ENCODE results near the gene LAMA5.

The LAMA5 gene, protein sequence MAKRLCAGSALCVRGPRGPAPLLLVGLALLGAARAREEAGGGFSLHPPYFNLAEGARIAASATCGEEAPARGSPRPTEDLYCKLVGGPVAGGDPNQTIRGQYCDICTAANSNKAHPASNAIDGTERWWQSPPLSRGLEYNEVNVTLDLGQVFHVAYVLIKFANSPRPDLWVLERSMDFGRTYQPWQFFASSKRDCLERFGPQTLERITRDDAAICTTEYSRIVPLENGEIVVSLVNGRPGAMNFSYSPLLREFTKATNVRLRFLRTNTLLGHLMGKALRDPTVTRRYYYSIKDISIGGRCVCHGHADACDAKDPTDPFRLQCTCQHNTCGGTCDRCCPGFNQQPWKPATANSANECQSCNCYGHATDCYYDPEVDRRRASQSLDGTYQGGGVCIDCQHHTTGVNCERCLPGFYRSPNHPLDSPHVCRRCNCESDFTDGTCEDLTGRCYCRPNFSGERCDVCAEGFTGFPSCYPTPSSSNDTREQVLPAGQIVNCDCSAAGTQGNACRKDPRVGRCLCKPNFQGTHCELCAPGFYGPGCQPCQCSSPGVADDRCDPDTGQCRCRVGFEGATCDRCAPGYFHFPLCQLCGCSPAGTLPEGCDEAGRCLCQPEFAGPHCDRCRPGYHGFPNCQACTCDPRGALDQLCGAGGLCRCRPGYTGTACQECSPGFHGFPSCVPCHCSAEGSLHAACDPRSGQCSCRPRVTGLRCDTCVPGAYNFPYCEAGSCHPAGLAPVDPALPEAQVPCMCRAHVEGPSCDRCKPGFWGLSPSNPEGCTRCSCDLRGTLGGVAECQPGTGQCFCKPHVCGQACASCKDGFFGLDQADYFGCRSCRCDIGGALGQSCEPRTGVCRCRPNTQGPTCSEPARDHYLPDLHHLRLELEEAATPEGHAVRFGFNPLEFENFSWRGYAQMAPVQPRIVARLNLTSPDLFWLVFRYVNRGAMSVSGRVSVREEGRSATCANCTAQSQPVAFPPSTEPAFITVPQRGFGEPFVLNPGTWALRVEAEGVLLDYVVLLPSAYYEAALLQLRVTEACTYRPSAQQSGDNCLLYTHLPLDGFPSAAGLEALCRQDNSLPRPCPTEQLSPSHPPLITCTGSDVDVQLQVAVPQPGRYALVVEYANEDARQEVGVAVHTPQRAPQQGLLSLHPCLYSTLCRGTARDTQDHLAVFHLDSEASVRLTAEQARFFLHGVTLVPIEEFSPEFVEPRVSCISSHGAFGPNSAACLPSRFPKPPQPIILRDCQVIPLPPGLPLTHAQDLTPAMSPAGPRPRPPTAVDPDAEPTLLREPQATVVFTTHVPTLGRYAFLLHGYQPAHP (N-terminal part only)

DNA sequence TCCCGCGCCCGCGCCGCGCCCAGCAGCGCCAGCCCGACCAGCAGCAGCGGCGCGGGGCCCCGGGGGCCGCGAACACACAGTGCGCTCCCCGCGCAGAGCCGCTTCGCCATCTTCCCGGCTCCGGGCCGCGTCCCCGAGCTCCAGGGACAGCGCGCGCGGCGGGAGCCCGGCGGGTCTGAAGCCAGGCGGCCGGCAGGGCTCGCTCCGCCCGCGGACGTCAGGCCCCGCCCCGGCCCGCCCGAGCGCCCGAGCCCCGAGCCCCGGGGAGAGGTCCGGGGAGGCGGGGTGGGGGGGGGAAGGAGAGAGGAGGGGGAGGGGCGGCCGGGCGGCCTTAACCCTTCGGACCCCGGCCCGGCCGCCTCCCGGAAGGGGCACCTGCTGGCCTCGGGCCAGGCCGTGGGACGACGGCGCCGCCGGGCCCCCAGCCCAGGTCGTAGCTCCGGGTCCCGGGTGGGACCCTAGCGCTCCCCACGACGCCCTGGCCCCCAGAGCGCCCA is at the start of gene LAMA5:
TSS of gene LAMA5 (minus strand) at position 177 of the 497 bp plus-strand sequence. CDS start at position 110, 67 bp downstream.
- no peak for DNase-seq (ENCODE audit: low read depth in 2 of 3, low spot score in 1 of 3)

DNA sequence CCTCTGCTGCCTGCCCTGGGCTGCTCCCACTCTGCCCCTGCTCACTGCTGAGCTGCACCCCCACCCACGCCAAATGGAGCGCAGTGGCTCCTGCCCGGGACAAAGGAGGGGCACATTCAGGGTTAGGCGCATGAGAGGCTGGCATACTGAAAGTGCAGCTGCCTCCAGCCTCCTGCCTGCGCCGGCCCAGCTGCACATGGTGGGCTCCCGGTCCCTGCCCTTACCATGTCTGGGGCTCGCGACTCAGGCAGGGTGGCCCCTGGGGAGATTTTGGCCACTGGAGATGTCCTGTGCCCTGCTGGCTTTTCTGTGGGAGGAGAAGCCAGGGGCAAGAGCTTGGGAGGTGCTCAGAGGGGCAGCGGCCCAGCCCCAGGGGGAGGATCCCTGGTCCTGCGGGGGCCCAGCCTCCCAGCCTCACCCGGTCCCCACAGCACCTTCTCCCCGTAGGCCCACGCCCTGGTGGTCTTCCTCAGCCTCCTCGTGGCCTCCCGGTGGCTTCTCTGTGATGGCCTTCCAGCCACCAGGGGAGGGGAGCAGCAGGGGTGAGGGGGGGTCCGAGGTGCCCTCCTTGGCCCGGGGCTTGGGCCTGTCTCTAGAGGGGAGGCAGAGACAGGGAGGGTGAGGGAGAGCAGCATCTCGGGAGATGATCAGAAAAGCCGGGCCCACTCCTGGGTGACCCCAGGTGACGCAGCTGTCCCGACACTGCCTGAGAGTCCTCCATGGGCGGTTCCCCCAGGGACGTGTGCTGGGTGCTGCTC is 48.4 kb upstream of the LAMA5 start:
- no peak for DNase-seq (ENCODE audit: low read depth in 2 of 3, low spot score in 1 of 3)

GRCh38 chr20:62413896-62414481 is 46.9 kb upstream of the LAMA5 start:
- DNase-seq (ENCODE audit: low read depth in 2 of 3, low spot score in 1 of 3) = no peak

- no peak for DNase-seq (ENCODE audit: low read depth in 2 of 3, low spot score in 1 of 3)
These were observed 46.0 kb upstream of the LAMA5 start for GRCh38 chr20:62413025-62413570.

GRCh38 chr20:62412194-62413024 is 45.3 kb upstream of the LAMA5 start:
- DNase-seq (ENCODE audit: low read depth in 2 of 3, low spot score in 1 of 3) = no peak

DNA sequence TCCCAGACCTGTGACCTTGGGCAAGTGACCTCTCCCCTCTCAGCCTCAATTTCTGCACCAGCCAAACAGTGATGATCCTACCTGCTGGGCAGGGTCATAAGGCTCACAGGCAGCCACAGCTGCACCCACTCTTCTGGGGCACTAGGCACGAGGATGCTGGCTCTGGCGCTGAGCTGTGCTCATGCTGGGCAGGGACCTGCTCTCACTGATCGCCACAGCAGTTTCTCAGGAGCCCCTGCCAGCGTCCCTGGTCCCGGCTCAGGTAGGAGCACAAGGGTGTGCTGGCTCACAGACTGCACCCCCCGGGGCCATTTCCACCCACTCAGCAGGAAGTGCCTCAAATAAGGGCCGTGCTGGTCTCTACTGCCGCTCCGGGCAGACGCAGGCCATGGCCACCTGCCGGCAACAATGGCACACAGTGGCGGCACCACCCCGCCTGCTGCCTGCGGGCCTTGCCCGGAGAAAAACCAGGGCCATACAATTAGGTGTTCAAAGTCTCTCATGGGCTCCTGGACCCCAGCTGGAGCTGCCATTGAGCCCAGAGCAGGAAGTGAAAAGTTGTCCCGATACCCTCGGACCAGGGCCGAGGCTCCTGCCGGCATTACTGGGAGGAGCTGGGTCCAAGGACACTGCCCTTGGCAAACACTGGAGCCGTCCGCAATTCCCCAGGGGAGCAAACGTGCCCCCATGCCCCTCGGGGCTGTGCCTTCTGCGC is 44.5 kb upstream of the LAMA5 start:
- DNase-seq (ENCODE audit: low read depth in 2 of 3, low spot score in 1 of 3) = no peak

GRCh38 chr20:62410746-62411478 is 43.8 kb upstream of the LAMA5 start:
- DNase-seq (ENCODE audit: low read depth in 2 of 3, low spot score in 1 of 3) = no peak

- DNase-seq (ENCODE audit: low read depth in 2 of 3, low spot score in 1 of 3) = no peak
These were observed 43.0 kb upstream of the LAMA5 start for GRCh38 chr20:62409931-62410745.

- no peak for DNase-seq (ENCODE audit: low read depth in 2 of 3, low spot score in 1 of 3)
These were observed 42.2 kb upstream of the LAMA5 start for GRCh38 chr20:62409086-62409853.

DNA sequence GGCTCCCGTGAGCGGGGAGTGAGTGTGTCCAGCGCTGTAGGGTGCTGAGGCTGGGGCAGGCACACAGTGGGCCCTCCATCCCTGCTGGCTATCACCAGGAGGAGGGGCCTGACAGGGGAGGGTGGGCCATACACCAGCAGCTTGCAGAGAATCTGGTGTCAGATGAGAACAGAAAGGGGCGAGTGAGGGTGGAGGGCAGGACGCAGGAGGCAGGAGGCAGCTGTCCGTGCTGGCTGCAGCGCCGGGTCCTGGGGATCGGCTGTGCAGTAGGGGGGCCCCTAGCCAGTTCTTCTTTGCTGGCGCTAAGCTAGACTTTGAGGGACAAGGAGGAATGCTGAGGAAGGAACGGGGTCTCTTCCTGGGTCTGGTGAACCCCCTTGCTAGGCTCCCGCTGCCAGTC is 41.5 kb upstream of the LAMA5 start:
- DNase-seq (ENCODE audit: low read depth in 2 of 3, low spot score in 1 of 3) = no peak

GRCh38 chr20:62408055-62408454 is 40.9 kb upstream of the LAMA5 start:
- no peak for DNase-seq (ENCODE audit: low read depth in 2 of 3, low spot score in 1 of 3)

GRCh38 chr20:62407221-62407992 is 40.3 kb upstream of the LAMA5 start, which contains the start of gene CABLES2:
TSS of gene CABLES2 (minus strand) at chr20:62407285. CDS start at chr20:62407276, 9 bp downstream.
- DNase-seq (ENCODE audit: low read depth in 2 of 3, low spot score in 1 of 3) = peak; percentile 81 to 88 (median 88)

- no peak for DNase-seq (ENCODE audit: low read depth in 2 of 3, low spot score in 1 of 3)
These were observed 39.6 kb upstream of the LAMA5 start for GRCh38 chr20:62406635-62407176.

GRCh38 chr20:62405981-62406513 is 38.9 kb upstream of the LAMA5 start:
- no peak for DNase-seq (ENCODE audit: low read depth in 2 of 3, low spot score in 1 of 3)
